NB4 (cell line): ENCODE data around the gene SLC66A2.

Experiments used
- DNase-seq: peaks from one replicate; pipeline ENCODE4 v3.0.0; 2010; ENCODE audit warnings: low read depth
- H3K4me3 ChIP-seq: one replicate; pipeline ENCODE4 v1.5.1; 2011; ENCODE audit warnings: mild to moderate bottlenecking, low read depth, low read length, moderate library complexity
- MYC ChIP-seq: IDR thresholded peaks from 2 replicates; pipeline ENCODE4 v1.6.1; 2011; ENCODE audit warnings: low read depth, low read length
- POLR2A ChIP-seq: IDR thresholded peaks from 2 replicates; pipeline ENCODE4 v1.6.1; 2011; ENCODE audit warnings: mild to moderate bottlenecking; ENCODE audit not compliant: insufficient read length; ENCODE audit errors: extremely low read depth
- TF ChIP-seq, protein P1 (sequence below): IDR thresholded peaks from one replicate; pipeline ENCODE4 v1.5.1; 2012; ENCODE audit warnings: low read depth, low read length
- TF ChIP-seq, protein P2 (sequence below): IDR thresholded peaks from 2 replicates; pipeline ENCODE4 v1.6.1; 2011; ENCODE audit warnings: low read depth, low read length

SLC66A2 gene

GRCh38 chr18:79974025-79974654 is 22.7 kb upstream of the SLC66A2 start:
- no peak for DNase-seq
- TF ChIP-seq MYC (no peak), POLR2A (no peak)
- TF ChIP-seq, protein P1, sequence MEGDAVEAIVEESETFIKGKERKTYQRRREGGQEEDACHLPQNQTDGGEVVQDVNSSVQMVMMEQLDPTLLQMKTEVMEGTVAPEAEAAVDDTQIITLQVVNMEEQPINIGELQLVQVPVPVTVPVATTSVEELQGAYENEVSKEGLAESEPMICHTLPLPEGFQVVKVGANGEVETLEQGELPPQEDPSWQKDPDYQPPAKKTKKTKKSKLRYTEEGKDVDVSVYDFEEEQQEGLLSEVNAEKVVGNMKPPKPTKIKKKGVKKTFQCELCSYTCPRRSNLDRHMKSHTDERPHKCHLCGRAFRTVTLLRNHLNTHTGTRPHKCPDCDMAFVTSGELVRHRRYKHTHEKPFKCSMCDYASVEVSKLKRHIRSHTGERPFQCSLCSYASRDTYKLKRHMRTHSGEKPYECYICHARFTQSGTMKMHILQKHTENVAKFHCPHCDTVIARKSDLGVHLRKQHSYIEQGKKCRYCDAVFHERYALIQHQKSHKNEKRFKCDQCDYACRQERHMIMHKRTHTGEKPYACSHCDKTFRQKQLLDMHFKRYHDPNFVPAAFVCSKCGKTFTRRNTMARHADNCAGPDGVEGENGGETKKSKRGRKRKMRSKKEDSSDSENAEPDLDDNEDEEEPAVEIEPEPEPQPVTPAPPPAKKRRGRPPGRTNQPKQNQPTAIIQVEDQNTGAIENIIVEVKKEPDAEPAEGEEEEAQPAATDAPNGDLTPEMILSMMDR = no peak
- TF ChIP-seq, protein P2, sequence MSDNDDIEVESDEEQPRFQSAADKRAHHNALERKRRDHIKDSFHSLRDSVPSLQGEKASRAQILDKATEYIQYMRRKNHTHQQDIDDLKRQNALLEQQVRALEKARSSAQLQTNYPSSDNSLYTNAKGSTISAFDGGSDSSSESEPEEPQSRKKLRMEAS = no peak

DNA sequence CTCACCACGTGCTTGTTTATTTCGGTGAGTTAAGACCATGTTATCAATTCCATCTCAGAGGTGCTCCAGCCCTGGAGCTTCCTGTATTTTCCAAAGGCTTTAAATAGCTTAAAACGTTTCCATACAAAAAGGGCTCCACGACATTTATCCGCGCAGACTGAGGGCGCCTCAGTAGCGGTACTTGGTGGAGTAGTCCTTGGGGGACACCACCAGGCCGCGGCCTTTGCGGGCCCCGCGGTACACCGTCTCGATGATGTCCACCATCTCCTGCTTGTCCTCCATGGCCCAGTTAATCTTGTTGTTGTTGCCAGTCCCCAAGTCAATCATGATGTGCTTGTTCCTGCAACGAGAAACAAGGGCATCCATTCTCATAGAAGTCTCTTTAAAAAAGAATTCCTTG is 22.1 kb upstream of the SLC66A2 start:
- H3K4me3 ChIP-seq = no peak overlapping the region
- no peak for DNase-seq
- TF ChIP-seq POLR2A (no peak), MYC (no peak)
- TF ChIP-seq, protein P1 = no peak
- TF ChIP-seq, protein P2 = no peak

More at GRCh38 chr18:79974025-79974654, 22.7 kb upstream of the SLC66A2 start:
- H3K4me3 ChIP-seq = no peak overlapping the region

GRCh38 chr18:79972720-79973119 is 21.3 kb upstream of the SLC66A2 start:
- TF ChIP-seq POLR2A (no peak), MYC (no peak)
- TF ChIP-seq, protein P2 = no peak
- TF ChIP-seq, protein P1 = no peak
- DNase-seq = no peak
- no peak overlapping the region for H3K4me3 ChIP-seq

- TF ChIP-seq POLR2A (no peak), MYC (no peak)
- TF ChIP-seq, protein P2 = no peak
- H3K4me3 ChIP-seq = no peak overlapping the region
- DNase-seq = no peak
Observed at GRCh38 chr18:79971986-79972385, 20.5 kb upstream of the SLC66A2 start.

- TF ChIP-seq, protein P1 = no peak
- TF ChIP-seq, protein P2 = no peak
- no peak for TF ChIP-seq POLR2A
- no peak for TF ChIP-seq MYC
- no peak for DNase-seq
- no peak overlapping the region for H3K4me3 ChIP-seq
Observed at GRCh38 chr18:79971211-79971952, 19.9 kb upstream of the SLC66A2 start.

- no peak for TF ChIP-seq POLR2A
- TF ChIP-seq, protein P1 = no peak
- no peak overlapping the region for H3K4me3 ChIP-seq
- DNase-seq = no peak
Observed at GRCh38 chr18:79970419-79971133, 19.1 kb upstream of the SLC66A2 start.
